ENCODE data around the gene STX1A. TPM values are rescaled to one million over a fixed set of nuclear protein-coding genes. Genes with fewer than 3 reads are reported as not detected.

Gene STX1A
- total and polyA plus RNA-seq, 2 experiments from 2014 or later, result 9.8 to 20.6 TPM

GRCh38 chr7:73696372-73696771, 23.1 kb downstream of the STX1A start:
- no peak for DNase-seq (ENCODE audit: low read depth in 1 of 2, low spot score in 1 of 2)
- H3K9me3 ChIP-seq (ENCODE audit: low read depth), result no peaks in the 10 kb centered on the region
- no peak for TF ChIP-seq CTCF (IDR thresholded peaks at IDR 0.05; ENCODE audit: low read depth, low read length)
- H3K4me1 ChIP-seq (ENCODE audit: low read depth), result no peaks in the 10 kb centered on the region
- H3K27ac ChIP-seq, result no peak overlapping the region
- no peak overlapping the region for H3K4me3 ChIP-seq
- H3K36me3 ChIP-seq, result peaks cover 28% of the 10 kb centered on the region
- H3K27me3 ChIP-seq, result no peaks in the 10 kb centered on the region

GRCh38 chr7:73690646-73691045, 28.8 kb downstream of the STX1A start:
- Histone ChIP-seq H3K27me3 (no peaks in the 10 kb centered on the region), H3K36me3 (peaks cover 48% of the 10 kb centered on the region), H3K4me1 (ENCODE audit: low read depth) (no peaks in the 10 kb centered on the region), H3K27ac (no peak overlapping the region), H3K9me3 (ENCODE audit: low read depth) (no peaks in the 10 kb centered on the region), H3K4me3 (no peak overlapping the region)
- DNase-seq (ENCODE audit: low read depth in 1 of 2, low spot score in 1 of 2), result no peak
- no peak for TF ChIP-seq CTCF (IDR thresholded peaks at IDR 0.05; ENCODE audit: low read depth, low read length)

DNA sequence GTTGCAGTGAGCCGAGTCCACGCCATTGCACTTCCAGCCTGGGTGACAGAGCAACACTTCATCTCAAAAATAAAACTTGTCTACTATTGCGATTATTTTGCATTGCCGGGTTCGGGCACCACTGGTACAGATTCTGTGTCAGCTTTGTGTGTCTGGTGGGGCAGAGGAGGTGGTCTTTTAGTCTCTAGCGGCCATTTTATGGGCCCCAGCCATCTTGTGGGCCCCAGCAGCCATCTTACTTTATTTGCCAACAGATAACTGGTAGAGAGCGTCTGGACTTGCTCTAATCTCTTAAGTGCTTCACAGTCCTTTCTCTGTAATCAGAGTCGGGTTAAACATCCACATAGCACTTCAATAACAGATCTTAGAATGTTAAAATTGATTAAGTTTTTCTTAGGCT, 31.2 kb downstream of the STX1A start:
- no peaks in the 10 kb centered on the region for H3K9me3 ChIP-seq (ENCODE audit: low read depth)
- H3K4me3 ChIP-seq, result no peak overlapping the region
- peaks cover 41% of the 10 kb centered on the region for H3K36me3 ChIP-seq
- no peaks in the 10 kb centered on the region for H3K27me3 ChIP-seq
- TF ChIP-seq CTCF (IDR thresholded peaks at IDR 0.05; ENCODE audit: low read depth, low read length), result no peak
- no peaks in the 10 kb centered on the region for H3K4me1 ChIP-seq (ENCODE audit: low read depth)
- DNase-seq (ENCODE audit: low read depth in 1 of 2, low spot score in 1 of 2), result no peak
- no peak overlapping the region for H3K27ac ChIP-seq

GRCh38 chr7:73685311-73685710, 34.2 kb downstream of the STX1A start:
- peaks cover 11% of the 10 kb centered on the region for H3K4me1 ChIP-seq (ENCODE audit: low read depth)
- H3K27me3 ChIP-seq, result no peaks in the 10 kb centered on the region
- H3K9me3 ChIP-seq (ENCODE audit: low read depth), result no peaks in the 10 kb centered on the region
- H3K27ac ChIP-seq, result no peak overlapping the region
- peaks cover 25% of the 10 kb centered on the region for H3K36me3 ChIP-seq
- H3K4me3 ChIP-seq, result no peak overlapping the region
- no peak for TF ChIP-seq CTCF (IDR thresholded peaks at IDR 0.05; ENCODE audit: low read depth, low read length)
- DNase-seq (ENCODE audit: low read depth in 1 of 2, low spot score in 1 of 2), result no peak

GRCh38 chr7:73683788-73684693, 35.4 kb downstream of the STX1A start:
- Histone ChIP-seq H3K9me3 (ENCODE audit: low read depth) (no peaks in the 10 kb centered on the region), H3K4me1 (ENCODE audit: low read depth) (peaks cover 11% of the 10 kb centered on the region), H3K36me3 (peaks cover 22% of the 10 kb centered on the region), H3K27me3 (no peaks in the 10 kb centered on the region), H3K27ac (peak overlapping the region; percentile 53), H3K4me3 (peak overlapping the region; percentile 80)
- DNase-seq (ENCODE audit: low read depth in 1 of 2, low spot score in 1 of 2), result peak in 1 of 2 donors; percentile 22
- TF ChIP-seq CTCF (IDR thresholded peaks at IDR 0.05; ENCODE audit: low read depth, low read length), result no peak

Measured in cardiac muscle cell (in vitro differentiated cells and primary cell).